AG09309 (cell line): ENCODE results near the gene USP13.

ENCODE experiments used
- DNase-seq: peaks from one replicate; pipeline ENCODE4 v3.0.0-alpha.2; 2010; ENCODE audit warnings: low read depth
- H3K4me3 ChIP-seq: 2 replicates; pipeline ENCODE4 v1.5.1; 2011; ENCODE audit warnings: mild to moderate bottlenecking, low read depth, low read length, moderate library complexity; ENCODE audit not compliant: control insufficient read depth
- CTCF ChIP-seq: IDR thresholded peaks from 2 replicates; pipeline ENCODE4 v1.5.1; 2011; ENCODE audit warnings: mild to moderate bottlenecking, low read depth, low read length, inconsistent platforms; ENCODE audit not compliant: insufficient read depth, control insufficient read depth; ENCODE audit errors: missing control alignments

The USP13 gene

DNA sequence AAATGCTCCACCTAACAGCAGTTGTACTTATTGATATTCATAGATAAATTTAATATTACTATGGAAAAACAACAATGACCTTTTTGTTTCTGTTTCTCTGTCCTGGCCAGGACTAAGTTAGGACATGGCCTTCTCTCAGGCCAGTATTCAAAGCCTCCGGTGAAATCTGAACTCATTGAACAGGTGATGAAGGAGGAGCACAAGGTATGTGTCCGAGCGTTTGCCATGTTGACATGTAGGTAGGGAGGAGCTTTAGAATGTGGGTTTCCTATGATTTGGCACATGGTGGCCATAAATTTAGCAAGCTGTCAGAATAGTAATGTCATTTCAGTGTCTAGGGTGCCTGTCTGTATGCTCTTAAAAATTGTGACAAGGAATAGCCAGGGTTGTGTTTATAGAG lies 77.7 kb downstream of the USP13 start:
- H3K4me3 ChIP-seq = no peak overlapping the region
- TF ChIP-seq CTCF = no peak
- DNase-seq = no peak

DNA sequence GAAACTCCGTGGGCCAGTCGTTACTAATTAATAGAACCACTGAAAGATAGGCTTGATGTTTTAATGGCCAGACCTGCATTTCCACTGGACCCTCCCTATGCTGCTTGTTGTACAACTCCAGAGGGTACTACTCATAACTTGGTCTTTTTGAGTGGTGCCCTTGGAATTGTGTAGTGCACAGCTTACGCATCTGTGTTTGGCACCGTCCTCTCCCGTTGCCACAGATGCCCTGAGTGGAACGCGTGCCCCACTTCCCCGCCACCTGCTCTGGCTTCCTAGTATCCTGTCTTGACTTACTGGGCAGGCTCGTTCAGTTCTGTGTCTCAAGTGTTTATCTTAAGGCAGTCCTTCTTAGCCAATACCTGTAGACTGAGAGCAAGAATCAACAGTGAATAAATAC lies 78.7 kb downstream of the USP13 start:
- no peak for DNase-seq
- H3K4me3 ChIP-seq = no peak overlapping the region
- TF ChIP-seq CTCF = no peak

GRCh38 chr3:179732661-179733348 lies 80.0 kb downstream of the USP13 start:
- no peak overlapping the region for H3K4me3 ChIP-seq
- no peak for TF ChIP-seq CTCF
- DNase-seq = no peak

DNA sequence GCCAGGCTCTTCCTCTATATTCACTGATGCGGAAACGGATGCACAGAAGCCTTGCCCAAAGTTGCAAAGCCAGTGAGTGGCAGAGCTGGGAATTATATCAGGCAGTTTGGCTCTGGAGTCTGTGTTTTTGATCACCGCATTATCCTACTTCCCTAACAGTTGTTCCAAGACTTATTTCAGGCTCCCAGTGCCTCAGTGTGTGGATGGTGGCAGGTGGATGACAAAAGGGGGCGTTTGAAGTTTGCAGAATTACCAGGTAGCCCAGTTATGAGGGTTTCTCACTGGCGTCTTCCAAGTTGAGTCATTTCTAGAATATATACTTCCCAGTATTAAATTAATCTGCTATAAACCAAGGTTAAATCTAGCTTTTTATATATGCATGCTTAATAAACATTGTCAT lies 81.0 kb downstream of the USP13 start:
- no peak for DNase-seq
- no peak overlapping the region for H3K4me3 ChIP-seq
- no peak for TF ChIP-seq CTCF

DNA sequence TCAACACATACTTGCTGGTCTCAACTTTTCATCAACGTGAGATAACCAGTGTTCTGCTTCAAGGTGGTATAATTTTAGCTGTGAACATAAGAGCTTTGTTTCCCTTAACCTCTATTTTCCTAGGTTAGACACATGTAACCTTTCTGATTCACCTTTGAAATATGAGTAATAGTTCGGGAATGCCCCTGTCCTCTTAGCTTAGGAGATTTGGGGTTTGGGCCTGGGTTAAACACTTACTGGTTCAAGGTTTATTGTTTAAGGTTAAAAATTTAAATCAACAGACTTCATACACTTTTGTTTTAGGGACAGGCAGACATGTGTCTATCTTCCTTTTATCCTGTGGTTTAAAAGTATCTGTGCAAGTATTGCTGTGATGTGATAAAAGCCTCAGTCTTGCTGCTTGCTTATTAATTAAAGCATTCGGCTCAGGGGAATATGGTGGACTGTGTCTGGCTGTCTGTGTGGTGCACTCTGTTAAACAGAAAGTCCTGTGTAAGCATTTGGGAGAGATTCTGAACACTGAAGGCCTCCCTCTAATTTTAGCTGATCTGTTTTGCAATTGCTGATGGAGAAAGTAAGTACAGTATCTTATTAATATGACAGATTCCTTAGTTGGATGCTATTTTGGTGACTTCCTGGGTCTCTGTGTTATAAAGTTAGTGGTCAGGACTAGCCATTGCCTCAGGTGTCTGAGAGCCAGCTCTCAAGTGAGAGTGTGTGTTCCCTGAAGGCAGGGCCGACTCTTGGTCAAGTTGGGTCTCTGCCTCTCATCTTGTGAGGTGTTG lies 81.8 kb downstream of the USP13 start:
- no peak for TF ChIP-seq CTCF
- no peak for DNase-seq
- no peak overlapping the region for H3K4me3 ChIP-seq

DNA sequence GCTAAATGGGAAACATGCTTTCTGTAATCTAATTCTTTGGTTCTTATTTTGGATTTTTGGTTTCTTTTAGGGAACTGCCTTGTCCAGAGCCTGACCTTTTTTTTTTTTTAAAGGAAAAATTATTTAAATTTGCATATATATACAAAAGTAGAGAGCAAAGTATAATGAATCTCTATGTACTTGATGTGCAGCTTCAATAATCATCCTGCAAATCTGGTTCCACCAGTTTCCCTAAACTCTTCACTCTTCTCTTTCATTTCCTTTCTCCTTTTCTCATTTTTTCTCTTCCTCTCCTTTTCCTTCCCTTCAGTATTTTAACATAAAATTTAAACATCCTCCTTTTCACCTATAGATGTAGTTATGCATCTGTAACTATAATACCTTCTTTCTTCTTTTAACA lies 82.5 kb downstream of the USP13 start:
- TF ChIP-seq CTCF = no peak
- H3K4me3 ChIP-seq = no peak overlapping the region
- no peak for DNase-seq
